GM13976 (cell line): Measurements from ENCODE around the gene HS3ST2.

ENCODE experiments used
- DNase-seq: peaks from one replicate; pipeline ENCODE4 v3.0.0; 2012; ENCODE audit warnings: low spot score
- in situ Hi-C: fragments of 300-500 bp; cut with MboI; formaldehyde crosslinking; loops from one replicate; pipeline ENCODE4 v1.12.0; 2022; ENCODE audit warnings: low sequenced_read_pairs, mixed read lengths, inconsistent platforms; ENCODE audit not compliant: unreplicated experiment
- TF ChIP-seq, protein P1 (sequence below): IDR thresholded peaks from 2 replicates; pipeline ENCODE4 v1.5.1; 2012; ENCODE audit warnings: borderline replicate concordance, mild to moderate bottlenecking; ENCODE audit not compliant: insufficient read depth; ENCODE audit errors: extremely low read depth, missing control alignments, control extremely low read depth

Gene HS3ST2

DNA sequence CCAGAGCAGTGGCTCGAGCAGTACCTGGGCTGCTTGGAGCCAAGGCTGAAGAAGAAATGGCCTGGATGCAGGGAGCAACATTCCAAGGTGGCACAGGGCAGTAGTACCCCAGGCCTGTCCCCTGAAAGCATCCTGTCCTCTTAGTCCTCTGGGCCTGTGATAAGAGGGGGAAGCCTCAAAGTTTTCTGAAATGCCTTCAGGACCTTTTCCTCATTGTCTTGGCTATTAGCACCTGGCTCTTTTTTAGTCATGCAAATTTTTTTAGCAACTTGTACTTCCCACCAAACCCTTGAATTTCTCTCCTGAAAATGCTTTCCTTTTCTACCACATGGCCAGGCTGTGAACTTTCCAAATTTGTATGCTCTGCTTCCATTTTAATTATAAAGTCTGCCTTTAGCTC is 148.9 kb downstream of the HS3ST2 start:
- TF ChIP-seq, protein P1, sequence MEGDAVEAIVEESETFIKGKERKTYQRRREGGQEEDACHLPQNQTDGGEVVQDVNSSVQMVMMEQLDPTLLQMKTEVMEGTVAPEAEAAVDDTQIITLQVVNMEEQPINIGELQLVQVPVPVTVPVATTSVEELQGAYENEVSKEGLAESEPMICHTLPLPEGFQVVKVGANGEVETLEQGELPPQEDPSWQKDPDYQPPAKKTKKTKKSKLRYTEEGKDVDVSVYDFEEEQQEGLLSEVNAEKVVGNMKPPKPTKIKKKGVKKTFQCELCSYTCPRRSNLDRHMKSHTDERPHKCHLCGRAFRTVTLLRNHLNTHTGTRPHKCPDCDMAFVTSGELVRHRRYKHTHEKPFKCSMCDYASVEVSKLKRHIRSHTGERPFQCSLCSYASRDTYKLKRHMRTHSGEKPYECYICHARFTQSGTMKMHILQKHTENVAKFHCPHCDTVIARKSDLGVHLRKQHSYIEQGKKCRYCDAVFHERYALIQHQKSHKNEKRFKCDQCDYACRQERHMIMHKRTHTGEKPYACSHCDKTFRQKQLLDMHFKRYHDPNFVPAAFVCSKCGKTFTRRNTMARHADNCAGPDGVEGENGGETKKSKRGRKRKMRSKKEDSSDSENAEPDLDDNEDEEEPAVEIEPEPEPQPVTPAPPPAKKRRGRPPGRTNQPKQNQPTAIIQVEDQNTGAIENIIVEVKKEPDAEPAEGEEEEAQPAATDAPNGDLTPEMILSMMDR: no peak
- in situ Hi-C loops: no loop called here
- no peak for DNase-seq
